Measurements from ENCODE around the gene CASKIN1. TPM values are rescaled to one million over a fixed set of nuclear protein-coding genes. Genes with fewer than 3 reads are reported as not detected.

Gene CASKIN1
- total RNA-seq, 1 experiment from 2014 or later, result 5.9 TPM

DNA sequence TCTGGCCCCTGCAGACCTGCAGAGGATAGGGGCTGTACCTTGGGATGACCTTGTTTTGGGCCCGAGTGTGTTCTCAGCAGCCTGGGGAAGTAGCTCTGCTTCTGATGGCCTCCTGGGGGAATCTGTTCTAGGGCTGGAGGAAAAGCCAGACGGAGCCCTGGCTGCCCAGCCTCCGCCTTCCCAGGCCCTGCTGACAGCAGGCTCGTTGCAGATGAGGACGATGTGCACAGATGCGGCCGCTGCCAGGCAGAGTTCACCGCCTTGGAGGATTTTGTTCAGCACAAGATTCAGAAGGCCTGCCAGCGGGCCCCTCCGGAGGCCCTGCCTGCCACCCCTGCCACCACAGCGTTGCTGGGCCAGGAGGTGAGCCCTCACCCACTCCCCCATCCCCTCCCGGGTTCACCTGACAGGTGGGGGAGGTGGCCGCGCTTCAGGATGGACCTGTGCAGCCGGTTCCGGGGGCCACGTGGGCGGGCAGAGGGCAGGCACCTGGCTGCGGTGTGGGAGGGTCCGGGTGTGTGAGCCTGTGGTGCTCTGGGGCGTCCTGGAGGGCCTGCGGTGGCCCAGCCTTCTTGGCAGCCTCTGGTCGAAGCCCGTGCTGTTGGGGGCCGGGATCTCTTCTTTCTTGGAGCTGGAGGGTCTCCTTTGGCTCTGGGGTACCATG lies 31.9 kb upstream of the CASKIN1 start:
- no peak overlapping the region for H2AFZ ChIP-seq (ENCODE audit: low read depth, low read length, poor library complexity, severe bottlenecking)
- POLR2A ChIA-PET, result no interaction called here
- no peak overlapping the region for H3K4me3 ChIP-seq (replicated peaks in 1 of 2; ENCODE audit: low read depth in 1 of 2, low read length in 2 of 2)
- no TSS peak for BruUV-seq (replicated peaks)
- no peaks in the 10 kb centered on the region for H3K27me3 ChIP-seq (ENCODE audit: insufficient read depth, low read length)
- no peak overlapping the region; the same call in 1 of the 2 replicates for H3K27ac ChIP-seq (ENCODE audit: low read depth, low read length)
- no peaks in the 10 kb centered on the region for H3K9me3 ChIP-seq (ENCODE audit: control insufficient read depth in 1 of 2, insufficient read depth in 1 of 2, low read depth in 1 of 2, low read length in 2 of 2)
- CTCF ChIA-PET, result no interaction called here
- RAD21 ChIA-PET (ENCODE audit: low non-redundant PET in 1 of 2, low total read pairs in 2 of 2, uncharacterized antibody in 2 of 2, unreplicated experiment in 2 of 2), result no interaction called here
- no peak overlapping the region for H3K9ac ChIP-seq (ENCODE audit: low read length)
- H3K9me2 ChIP-seq (ENCODE audit: insufficient read depth), result no peaks in the 10 kb centered on the region
- peaks cover 19 to 21% of the 10 kb centered on the region in 2 experiments for H3K4me1 ChIP-seq (ENCODE audit: control insufficient read depth in 1 of 2, insufficient read depth in 2 of 2, low read length in 2 of 2)
- H3K4me2 ChIP-seq (ENCODE audit: low read length), result no peak overlapping the region
- DNase-seq (ENCODE audit: low read depth, low spot score) (no peak), ATAC-seq (no peak)
- intact Hi-C loops (cut with micrococcal nuclease), result no loop called here
- H3K79me2 ChIP-seq (ENCODE audit: insufficient read depth, low read length), result peaks cover 63% of the 10 kb centered on the region
- H4K20me1 ChIP-seq (ENCODE audit: insufficient read depth), result no peaks in the 10 kb centered on the region; the same call in 1 of the 2 replicates
- H3K36me3 ChIP-seq (ENCODE audit: control insufficient read depth in 1 of 2, insufficient read depth in 2 of 2, low read length in 2 of 2), result peaks cover 9 to 16% of the 10 kb centered on the region in 2 experiments; a peak in 3 of 4 replicates
- TF ChIP-seq EGR1 (IDR thresholded peaks at IDR 0.05; ENCODE audit: low read depth), result no peak
- TF ChIP-seq, protein P1, sequence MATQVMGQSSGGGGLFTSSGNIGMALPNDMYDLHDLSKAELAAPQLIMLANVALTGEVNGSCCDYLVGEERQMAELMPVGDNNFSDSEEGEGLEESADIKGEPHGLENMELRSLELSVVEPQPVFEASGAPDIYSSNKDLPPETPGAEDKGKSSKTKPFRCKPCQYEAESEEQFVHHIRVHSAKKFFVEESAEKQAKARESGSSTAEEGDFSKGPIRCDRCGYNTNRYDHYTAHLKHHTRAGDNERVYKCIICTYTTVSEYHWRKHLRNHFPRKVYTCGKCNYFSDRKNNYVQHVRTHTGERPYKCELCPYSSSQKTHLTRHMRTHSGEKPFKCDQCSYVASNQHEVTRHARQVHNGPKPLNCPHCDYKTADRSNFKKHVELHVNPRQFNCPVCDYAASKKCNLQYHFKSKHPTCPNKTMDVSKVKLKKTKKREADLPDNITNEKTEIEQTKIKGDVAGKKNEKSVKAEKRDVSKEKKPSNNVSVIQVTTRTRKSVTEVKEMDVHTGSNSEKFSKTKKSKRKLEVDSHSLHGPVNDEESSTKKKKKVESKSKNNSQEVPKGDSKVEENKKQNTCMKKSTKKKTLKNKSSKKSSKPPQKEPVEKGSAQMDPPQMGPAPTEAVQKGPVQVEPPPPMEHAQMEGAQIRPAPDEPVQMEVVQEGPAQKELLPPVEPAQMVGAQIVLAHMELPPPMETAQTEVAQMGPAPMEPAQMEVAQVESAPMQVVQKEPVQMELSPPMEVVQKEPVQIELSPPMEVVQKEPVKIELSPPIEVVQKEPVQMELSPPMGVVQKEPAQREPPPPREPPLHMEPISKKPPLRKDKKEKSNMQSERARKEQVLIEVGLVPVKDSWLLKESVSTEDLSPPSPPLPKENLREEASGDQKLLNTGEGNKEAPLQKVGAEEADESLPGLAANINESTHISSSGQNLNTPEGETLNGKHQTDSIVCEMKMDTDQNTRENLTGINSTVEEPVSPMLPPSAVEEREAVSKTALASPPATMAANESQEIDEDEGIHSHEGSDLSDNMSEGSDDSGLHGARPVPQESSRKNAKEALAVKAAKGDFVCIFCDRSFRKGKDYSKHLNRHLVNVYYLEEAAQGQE (IDR thresholded peaks at IDR 0.05; ENCODE audit: low read depth), result no peak
- no peak for TF ChIP-seq POLR2A (IDR thresholded peaks at IDR 0.05; ENCODE audit: borderline replicate concordance, extremely low read depth, insufficient read depth, insufficient read length)
- no peak for TF ChIP-seq RAD21 (IDR thresholded peaks at IDR 0.05; ENCODE audit: low read depth)
- TF ChIP-seq EZH2 (IDR thresholded peaks at IDR 0.05), result no peak
- TF ChIP-seq, protein P2, sequence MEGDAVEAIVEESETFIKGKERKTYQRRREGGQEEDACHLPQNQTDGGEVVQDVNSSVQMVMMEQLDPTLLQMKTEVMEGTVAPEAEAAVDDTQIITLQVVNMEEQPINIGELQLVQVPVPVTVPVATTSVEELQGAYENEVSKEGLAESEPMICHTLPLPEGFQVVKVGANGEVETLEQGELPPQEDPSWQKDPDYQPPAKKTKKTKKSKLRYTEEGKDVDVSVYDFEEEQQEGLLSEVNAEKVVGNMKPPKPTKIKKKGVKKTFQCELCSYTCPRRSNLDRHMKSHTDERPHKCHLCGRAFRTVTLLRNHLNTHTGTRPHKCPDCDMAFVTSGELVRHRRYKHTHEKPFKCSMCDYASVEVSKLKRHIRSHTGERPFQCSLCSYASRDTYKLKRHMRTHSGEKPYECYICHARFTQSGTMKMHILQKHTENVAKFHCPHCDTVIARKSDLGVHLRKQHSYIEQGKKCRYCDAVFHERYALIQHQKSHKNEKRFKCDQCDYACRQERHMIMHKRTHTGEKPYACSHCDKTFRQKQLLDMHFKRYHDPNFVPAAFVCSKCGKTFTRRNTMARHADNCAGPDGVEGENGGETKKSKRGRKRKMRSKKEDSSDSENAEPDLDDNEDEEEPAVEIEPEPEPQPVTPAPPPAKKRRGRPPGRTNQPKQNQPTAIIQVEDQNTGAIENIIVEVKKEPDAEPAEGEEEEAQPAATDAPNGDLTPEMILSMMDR (IDR thresholded peaks at IDR 0.05 in 2 of 3, conservative IDR thresholded peaks at IDR 0.05 in 1 of 3; ENCODE audit: borderline replicate concordance in 1 of 3, insufficient read depth in 1 of 3, low read depth in 2 of 3, low read length in 2 of 3), result no peak
- TF ChIP-seq, protein P3, sequence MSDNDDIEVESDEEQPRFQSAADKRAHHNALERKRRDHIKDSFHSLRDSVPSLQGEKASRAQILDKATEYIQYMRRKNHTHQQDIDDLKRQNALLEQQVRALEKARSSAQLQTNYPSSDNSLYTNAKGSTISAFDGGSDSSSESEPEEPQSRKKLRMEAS (IDR thresholded peaks at IDR 0.05), result no peak
- TF ChIP-seq SP1 (IDR thresholded peaks at IDR 0.05; ENCODE audit: low read depth), result no peak
- TF ChIP-seq, protein P4, sequence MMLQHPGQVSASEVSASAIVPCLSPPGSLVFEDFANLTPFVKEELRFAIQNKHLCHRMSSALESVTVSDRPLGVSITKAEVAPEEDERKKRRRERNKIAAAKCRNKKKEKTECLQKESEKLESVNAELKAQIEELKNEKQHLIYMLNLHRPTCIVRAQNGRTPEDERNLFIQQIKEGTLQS (IDR thresholded peaks at IDR 0.05), result no peak
